HG03196 (cell line): ENCODE measurements around the gene PELI2.
"Not testable (repeated sequence)": the region's sequence is repeated elsewhere in the genome, so short reads cannot be mapped to it uniquely, and the experiment has no call there.

Experiments used
- ATAC-seq: cut with Tn5 transposase; IDR thresholded peaks from one replicate; pipeline ENCODE4 v1.9.1; 2021; ENCODE audit not compliant: unreplicated experiment

Gene PELI2

GRCh38 chr14:56138928-56139327 is 20.7 kb downstream of the PELI2 start:
- ATAC-seq, result no peak

DNA sequence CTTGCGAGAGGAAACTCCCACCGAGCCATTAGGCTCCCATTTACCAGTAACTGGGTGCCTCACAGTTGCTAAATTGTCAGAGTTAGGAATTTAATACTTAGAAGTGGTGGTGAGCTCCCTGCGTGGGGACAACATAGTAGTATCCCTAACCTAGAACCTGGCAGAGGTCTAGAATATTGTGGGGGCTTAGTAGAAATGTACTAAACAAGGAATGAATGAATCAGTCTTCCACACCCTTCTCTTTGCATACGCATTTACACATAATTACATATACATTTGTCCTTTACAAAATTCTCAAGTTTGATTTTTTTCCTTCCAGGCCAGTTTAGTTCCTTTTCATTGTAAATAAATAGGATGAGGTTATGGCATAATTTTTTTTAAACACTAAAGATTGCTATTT is 24.1 kb downstream of the PELI2 start:
- ATAC-seq, result no peak

- no peak for ATAC-seq
These were observed 24.8 kb downstream of the PELI2 start for GRCh38 chr14:56143025-56143424.

GRCh38 chr14:56144176-56144575 is 26.0 kb downstream of the PELI2 start:
- no peak for ATAC-seq

DNA sequence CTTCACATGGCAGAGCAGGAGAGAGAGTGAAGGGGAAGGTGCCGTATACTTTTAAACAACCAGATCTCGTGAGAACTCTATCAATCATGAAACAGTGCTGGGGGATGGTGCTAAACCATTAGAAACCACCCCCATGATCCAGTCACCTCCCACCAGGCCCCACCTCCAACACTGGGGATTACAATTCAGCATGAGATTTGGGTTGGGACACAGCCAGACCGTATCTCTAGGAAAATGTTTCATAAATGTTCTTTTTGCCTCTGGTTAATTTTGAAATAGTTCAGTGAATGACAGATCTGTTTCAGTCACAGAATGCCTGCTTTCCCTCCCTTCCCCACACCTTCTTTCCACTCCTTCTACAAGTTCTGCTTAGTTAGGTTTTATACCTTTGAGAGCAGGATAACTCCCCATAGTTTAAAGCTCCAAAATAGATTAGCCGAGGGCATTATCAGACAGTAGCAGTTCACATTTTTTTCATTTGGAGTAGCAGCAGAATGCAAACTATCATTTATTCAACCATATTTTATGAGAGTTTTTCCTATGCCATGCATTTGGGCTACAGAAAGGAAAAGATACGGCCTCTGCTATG is 27.1 kb downstream of the PELI2 start:
- no peak for ATAC-seq

GRCh38 chr14:56145965-56146364 is 27.8 kb downstream of the PELI2 start:
- ATAC-seq, result no peak

GRCh38 chr14:56147449-56147848 is 29.2 kb downstream of the PELI2 start:
- ATAC-seq, result no peak

GRCh38 chr14:56147986-56148901 is 30.0 kb downstream of the PELI2 start:
- no peak for ATAC-seq

GRCh38 chr14:56149151-56149550 is 30.9 kb downstream of the PELI2 start:
- ATAC-seq, result no peak

DNA sequence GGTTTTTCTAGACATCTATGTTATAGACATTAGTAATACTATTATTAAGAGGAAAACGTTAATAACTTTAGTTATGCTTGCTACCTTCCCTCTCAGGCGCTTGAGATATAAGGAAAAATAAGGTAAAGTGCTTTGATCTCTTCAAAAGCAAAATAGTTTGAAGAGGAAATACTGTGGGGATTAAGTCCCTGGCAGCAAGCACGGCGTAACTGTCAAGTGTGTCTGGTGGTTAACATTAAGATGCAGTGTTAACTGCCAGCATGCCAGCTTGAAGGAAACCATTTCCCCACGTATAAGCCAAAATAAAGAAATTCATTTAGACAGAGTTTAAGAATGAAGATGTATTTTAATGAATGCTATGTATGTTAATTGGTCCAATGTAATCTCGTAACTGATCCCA is 31.8 kb downstream of the PELI2 start:
- ATAC-seq, result no peak

DNA sequence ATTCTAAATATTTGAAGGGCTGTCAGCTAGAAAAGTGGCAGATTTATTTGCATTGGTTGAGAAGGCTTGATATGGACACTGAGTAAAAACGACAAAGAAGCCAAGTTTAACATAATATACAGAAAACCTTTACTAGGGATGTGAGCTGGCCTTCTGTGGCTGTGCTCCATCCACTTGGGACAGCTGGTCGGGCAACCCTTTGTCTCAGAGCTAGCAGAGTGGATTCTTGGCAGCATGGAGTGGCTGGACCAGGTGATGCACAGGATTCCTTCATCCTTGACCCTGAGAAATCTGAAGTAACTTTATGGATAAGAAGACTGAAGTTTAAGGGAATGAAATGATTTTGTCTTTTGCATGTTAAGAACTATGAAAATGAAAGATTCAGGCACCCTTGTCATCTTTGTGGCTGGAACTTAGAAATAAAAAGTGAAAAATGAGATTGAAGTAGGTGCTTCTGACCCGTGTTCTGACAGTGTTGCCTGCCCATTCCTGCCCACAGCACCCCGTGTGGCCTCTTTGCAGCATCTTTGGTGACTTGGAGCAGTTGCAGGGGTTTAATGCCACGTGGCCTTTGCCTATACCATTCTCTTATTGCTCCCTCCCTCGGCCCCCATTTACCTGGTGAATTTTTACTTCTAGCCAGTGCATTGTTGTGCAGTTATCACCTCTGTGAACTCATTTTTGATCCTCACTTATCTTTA is 32.6 kb downstream of the PELI2 start:
- no peak for ATAC-seq

GRCh38 chr14:56152221-56152620 is 34.0 kb downstream of the PELI2 start:
- ATAC-seq, result no peak

- ATAC-seq, result no peak
These were observed 35.1 kb downstream of the PELI2 start for GRCh38 chr14:56153267-56153666.

DNA sequence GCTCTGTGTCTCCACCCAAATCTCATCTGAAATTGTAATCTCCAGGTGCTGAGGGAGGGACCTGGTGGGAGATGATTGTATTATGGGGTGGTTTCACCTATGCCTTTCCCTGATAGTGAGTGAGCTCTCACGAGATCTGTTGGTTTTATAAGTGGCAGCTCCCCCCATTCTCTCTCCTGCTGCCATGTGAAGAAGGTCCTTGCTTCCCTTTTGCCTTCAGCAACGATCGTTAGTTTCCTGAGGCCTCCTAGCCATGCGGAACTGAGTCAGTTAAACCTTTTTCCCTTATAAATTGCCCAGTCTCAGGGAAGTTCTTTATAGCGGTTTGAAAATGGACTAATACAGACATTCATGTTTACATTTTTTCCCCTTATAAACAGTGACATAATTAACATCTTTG is 36.1 kb downstream of the PELI2 start:
- ATAC-seq, result no peak

DNA sequence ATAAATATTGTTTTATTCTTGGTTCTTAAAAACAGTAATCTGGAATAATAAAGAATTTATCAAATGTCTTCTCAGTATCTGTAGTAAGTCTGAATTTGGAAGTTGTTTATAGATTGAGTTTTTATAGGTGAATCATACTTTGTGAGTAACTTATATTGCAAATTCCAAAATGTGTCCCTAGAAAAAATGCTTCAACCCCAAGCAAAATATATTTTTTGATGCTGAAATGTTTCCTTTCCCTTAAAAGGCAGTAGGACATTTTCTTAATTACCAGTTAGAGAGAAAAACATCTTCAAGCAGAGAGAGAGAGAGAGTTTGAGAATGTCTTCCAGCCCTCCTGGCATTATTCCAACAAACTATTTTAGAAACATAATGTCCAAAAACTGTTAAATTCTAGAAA is 37.9 kb downstream of the PELI2 start:
- no peak for ATAC-seq

- no peak for ATAC-seq
These were observed 40.9 kb downstream of the PELI2 start for GRCh38 chr14:56159066-56159465.

DNA sequence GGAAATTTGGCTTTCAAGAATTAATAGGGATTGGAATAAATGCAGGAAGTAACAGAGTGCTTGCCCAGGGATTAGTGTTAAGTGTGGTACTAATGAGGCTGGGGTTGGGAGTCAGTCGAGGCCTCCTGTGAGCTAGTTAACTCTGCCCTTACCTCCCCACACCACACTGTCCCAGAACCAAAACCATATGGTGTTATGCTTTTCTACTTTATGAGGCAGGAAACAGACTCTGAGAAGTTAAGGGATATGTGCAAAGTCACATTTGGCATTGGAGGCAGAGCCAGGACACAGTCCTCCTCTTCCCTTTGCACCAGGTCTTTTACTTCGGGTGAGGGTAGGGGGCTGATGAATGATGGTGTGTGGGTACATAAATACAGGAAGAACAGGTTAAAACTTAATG is 41.9 kb downstream of the PELI2 start:
- no peak for ATAC-seq

GRCh38 chr14:56161658-56162057 is 43.4 kb downstream of the PELI2 start:
- no peak for ATAC-seq

- no peak for ATAC-seq
These were observed 44.3 kb downstream of the PELI2 start for GRCh38 chr14:56162476-56162875.

- not testable (repeated sequence) for ATAC-seq
These were observed 48.4 kb downstream of the PELI2 start for GRCh38 chr14:56166579-56166978.

- ATAC-seq, result no peak
These were observed 49.9 kb downstream of the PELI2 start for GRCh38 chr14:56168007-56168616.

GRCh38 chr14:56170028-56170427 is 51.8 kb downstream of the PELI2 start:
- ATAC-seq, result no peak
